ENCODE measurements around the gene ADAMTSL1. TPM values are rescaled to one million over a fixed set of nuclear protein-coding genes. Genes with fewer than 3 reads are reported as not detected.

The ADAMTSL1 gene
- total RNA-seq, 1 donor from 2014 or later: 1.8 TPM

GRCh38 chr9:18605766-18606180 is 131.8 kb downstream of the ADAMTSL1 start:
- DNase-seq (ENCODE audit: low spot score): no peak

- DNase-seq (ENCODE audit: low spot score): no peak
Observed at GRCh38 chr9:18606281-18606680, 132.3 kb downstream of the ADAMTSL1 start.

GRCh38 chr9:18606846-18607245 is 132.9 kb downstream of the ADAMTSL1 start:
- DNase-seq (ENCODE audit: low spot score): no peak

GRCh38 chr9:18608371-18608770 is 134.4 kb downstream of the ADAMTSL1 start:
- no peak for DNase-seq (ENCODE audit: low spot score)

- peak; percentile 24 for DNase-seq (ENCODE audit: low spot score)
Observed at GRCh38 chr9:18610956-18611355, 137.0 kb downstream of the ADAMTSL1 start.

- no peak for DNase-seq (ENCODE audit: low spot score)
Observed at GRCh38 chr9:18611971-18612370, 138.0 kb downstream of the ADAMTSL1 start.

GRCh38 chr9:18614116-18614515 is 140.2 kb downstream of the ADAMTSL1 start:
- no peak for DNase-seq (ENCODE audit: low spot score)

GRCh38 chr9:18614651-18615050 is 140.7 kb downstream of the ADAMTSL1 start:
- no peak for DNase-seq (ENCODE audit: low spot score)

- no peak for DNase-seq (ENCODE audit: low spot score)
Observed at GRCh38 chr9:18616976-18617375, 143.0 kb downstream of the ADAMTSL1 start.

GRCh38 chr9:18617759-18618158 is 143.8 kb downstream of the ADAMTSL1 start:
- no peak for DNase-seq (ENCODE audit: low spot score)

GRCh38 chr9:18618862-18619261 is 144.9 kb downstream of the ADAMTSL1 start:
- DNase-seq (ENCODE audit: low spot score): no peak

GRCh38 chr9:18622186-18622836 is 148.4 kb downstream of the ADAMTSL1 start:
- DNase-seq (ENCODE audit: low spot score): no peak

GRCh38 chr9:18623221-18624079 is 149.5 kb downstream of the ADAMTSL1 start:
- DNase-seq (ENCODE audit: low spot score): no peak

- DNase-seq (ENCODE audit: low spot score): no peak
Observed at GRCh38 chr9:18626046-18626698, 152.2 kb downstream of the ADAMTSL1 start.

- DNase-seq (ENCODE audit: low spot score): no peak
Observed at GRCh38 chr9:18629136-18629535, 155.2 kb downstream of the ADAMTSL1 start.

GRCh38 chr9:18632632-18633403 is 158.9 kb downstream of the ADAMTSL1 start:
- DNase-seq (ENCODE audit: low spot score): no peak

GRCh38 chr9:18636781-18637180 is 162.8 kb downstream of the ADAMTSL1 start:
- DNase-seq (ENCODE audit: low spot score): no peak

GRCh38 chr9:18638371-18639249 is 164.7 kb downstream of the ADAMTSL1 start:
- DNase-seq (ENCODE audit: low spot score): no peak

- DNase-seq (ENCODE audit: low spot score): no peak
Observed at GRCh38 chr9:18639911-18640310, 166.0 kb downstream of the ADAMTSL1 start.

GRCh38 chr9:18658804-18659705 is 185.1 kb downstream of the ADAMTSL1 start:
- DNase-seq (ENCODE audit: low spot score): no peak

Data from mucosa of gallbladder (tissue), 1 donor.